AG09319 (cell line): Measurements from ENCODE around the gene ZMIZ1.

Experiments used
- DNase-seq: peaks from one replicate; pipeline ENCODE4 v3.0.0-alpha.2; 2010; ENCODE audit warnings: low read depth; ENCODE audit errors: extremely low read depth
- TF ChIP-seq, protein P1 (sequence below): IDR thresholded peaks from 2 replicates; pipeline ENCODE4 v1.5.1; 2011; ENCODE audit warnings: low read depth, mild to moderate bottlenecking, inconsistent platforms, low read length, moderate library complexity

Gene ZMIZ1

DNA sequence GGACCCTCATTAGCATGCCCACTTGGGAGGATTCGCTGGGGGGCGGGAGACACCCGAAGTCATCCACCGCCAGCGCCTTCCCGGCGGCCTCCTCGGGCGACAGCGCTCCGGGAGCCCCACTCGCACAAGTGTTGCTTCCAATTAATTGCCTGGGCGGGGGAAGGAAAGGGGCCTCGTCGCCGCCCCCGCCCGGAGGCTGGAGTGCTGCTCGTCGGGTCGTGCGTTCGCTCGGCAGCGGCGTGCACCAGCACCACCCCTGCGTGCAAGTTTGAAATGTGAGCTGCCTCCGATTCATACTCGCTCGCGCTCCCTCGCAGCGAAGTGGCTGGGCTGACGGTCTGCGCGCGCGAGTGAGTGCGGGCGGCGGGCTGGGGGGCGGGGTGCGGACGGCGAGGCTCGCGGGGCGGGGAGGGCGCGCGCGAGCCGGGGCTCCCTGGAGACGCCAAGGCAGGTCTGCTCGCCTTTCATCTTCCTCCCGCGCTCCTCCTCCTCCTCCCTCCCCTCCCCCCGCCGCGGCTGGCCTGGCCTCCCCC is 173.9 kb downstream of the ZMIZ1 start:
- TF ChIP-seq, protein P1, sequence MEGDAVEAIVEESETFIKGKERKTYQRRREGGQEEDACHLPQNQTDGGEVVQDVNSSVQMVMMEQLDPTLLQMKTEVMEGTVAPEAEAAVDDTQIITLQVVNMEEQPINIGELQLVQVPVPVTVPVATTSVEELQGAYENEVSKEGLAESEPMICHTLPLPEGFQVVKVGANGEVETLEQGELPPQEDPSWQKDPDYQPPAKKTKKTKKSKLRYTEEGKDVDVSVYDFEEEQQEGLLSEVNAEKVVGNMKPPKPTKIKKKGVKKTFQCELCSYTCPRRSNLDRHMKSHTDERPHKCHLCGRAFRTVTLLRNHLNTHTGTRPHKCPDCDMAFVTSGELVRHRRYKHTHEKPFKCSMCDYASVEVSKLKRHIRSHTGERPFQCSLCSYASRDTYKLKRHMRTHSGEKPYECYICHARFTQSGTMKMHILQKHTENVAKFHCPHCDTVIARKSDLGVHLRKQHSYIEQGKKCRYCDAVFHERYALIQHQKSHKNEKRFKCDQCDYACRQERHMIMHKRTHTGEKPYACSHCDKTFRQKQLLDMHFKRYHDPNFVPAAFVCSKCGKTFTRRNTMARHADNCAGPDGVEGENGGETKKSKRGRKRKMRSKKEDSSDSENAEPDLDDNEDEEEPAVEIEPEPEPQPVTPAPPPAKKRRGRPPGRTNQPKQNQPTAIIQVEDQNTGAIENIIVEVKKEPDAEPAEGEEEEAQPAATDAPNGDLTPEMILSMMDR, result no peak
- peak; percentile 46 for DNase-seq

DNA sequence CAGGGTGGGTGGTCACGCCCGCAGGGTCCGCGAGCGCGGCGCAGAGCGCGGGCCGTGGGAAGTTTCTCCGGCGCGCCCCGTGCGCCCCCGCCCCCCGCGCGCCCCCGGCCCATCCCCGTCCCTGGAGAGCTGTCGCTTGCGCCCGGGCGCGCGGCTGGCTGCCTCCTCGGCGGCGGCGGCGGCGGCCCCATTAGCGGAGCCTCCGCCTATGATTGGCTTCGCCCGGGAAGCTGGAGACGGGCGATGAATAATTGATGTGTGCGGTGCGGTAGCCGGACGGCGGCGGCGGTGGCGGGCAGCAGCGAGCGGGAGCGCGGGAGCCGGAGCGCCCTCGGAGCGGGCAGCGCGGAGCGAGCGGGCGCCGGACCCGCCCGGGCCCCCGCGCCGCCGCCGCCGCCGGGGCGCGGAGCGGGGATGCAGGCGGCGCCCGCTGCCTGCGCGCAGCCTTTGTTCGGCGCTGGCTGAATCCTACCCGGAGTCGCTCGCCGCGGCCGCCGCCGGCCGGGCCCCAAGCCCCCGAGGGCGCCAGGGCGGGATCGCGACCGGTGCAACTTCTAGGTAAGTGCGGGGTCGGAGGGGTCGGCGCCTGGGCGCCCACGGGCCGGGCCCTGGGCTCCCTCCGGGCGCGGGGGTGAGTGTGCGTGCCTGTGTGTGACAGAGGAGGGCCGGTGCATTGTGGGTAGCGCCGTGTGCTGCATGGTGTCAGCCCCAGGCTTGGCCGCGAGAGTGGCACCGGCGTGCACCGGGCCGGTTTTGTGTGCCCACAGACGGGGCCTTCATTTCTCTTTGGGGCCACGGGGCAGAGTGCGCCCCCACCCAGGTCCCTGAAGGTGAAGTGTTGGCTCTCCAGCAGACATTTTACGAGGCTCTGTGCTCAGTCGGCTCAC is 174.7 kb downstream of the ZMIZ1 start:
- TF ChIP-seq, protein P1, result no peak
- DNase-seq, result no peak

DNA sequence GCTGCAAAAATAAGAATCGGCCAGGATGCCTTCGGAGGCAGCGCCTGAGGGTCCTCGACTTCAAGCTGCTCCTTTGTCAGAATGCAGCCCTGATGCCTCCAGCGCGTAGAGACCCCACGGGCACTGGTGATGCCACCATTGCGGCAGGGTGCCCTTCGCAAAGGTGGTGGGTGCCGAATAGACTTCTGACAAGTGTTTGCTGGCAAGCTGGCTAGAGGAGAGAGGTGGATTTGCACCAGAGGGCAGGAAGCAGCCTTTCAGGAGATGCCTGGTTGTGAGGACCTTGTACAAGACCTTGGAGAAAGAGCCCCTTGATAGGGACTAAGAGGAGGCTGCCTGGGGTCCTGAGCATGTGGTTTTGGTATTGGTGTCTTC is 175.3 kb downstream of the ZMIZ1 start:
- TF ChIP-seq, protein P1, result no peak
- DNase-seq, result no peak

DNA sequence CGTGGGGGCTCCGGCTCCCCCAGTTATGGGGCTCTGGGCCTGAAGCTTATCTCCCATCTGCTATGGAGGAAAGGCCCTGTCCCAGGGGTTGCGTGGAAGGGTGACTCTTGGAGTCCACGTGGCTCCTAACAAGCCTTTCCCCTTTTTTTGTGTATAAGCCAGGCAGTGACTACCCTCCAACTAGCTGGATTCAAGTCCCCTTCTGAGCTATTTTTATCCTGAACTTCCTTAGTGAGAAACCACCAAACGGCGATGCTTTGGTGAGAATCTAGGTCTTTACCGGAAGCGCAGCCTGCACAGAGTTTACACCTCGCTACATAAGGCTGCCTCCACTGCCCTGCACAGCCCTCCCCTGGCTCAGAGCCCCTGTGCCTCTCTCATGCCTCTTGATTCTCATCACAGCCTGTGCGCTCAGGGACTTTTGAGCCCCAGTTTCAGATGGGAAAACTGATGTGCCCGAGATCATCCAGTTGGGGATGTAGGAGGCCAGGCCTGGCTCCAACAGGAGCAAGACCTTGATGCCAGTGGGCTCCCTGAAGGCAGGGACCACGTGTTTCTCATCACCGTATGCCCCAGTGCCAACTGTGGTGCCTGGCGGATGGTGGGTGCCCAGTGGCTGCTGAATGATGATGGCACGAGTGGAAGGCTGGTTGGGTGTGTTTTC is 176.2 kb downstream of the ZMIZ1 start:
- TF ChIP-seq, protein P1, result no peak
- no peak for DNase-seq

DNA sequence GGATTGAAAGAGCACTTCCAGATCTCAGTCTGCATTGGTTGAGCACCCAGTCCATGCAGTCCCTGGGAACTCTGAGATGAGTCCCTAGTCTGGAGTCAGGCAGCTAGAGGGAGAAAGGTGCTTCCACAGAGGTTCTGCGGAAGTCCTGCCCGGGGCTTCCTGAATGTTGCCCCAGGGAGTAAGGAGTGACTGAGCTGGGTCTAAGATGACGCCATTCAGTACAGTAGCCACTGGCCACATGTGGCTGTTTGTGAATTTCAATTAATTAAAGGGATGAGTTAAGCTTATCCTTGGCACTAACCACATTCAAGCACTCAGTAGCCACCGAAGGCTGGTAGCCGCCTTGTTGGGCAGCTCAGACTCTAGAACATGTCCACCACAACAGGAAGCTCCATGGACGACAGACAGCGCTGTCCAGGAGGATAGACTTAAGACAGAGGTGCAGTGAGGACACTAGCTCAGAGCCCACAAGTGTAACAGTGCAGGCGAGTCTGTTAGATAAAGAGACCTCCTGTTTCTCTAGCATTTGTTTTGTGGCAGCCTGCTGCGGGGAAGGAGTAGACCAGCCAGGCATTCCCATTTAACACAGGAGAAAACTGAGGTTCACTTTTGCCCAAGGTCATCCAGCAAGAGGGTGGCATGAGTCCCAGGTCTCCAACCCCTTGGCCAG is 176.9 kb downstream of the ZMIZ1 start:
- DNase-seq, result no peak

DNA sequence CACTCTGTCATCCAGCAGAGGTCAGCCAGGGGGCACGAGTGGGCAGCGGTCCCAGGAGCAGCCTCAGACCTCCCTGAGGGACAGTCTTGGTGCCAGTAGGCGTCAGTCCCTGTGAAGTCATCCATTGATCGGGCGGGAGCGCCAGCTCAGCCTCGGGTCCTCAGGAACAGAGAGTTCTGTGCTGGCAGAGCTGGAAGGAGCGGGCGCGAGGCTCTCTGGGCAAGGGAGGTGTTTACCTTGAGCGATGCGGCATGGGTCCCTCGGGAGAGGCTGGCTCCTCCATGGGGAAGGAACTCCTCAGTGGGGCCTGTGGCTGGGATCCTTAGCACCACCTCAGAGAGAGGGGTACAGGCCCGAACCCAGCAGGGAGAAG is 177.4 kb downstream of the ZMIZ1 start:
- no peak for DNase-seq

More for the DNA sequence above, 176.9 kb downstream of the ZMIZ1 start:
- TF ChIP-seq, protein P1, result no peak

More for the DNA sequence above, 177.4 kb downstream of the ZMIZ1 start:
- TF ChIP-seq, protein P1, result no peak
